Right atrium auricular region (tissue), 2 donors: ENCODE measurements around the gene GBP7. TPM values are rescaled to one million over a fixed set of nuclear protein-coding genes. Genes with fewer than 3 reads are reported as not detected.

Experiments
- DNase-seq: peaks from one replicate; pipeline ENCODE4 v3.0.0-alpha.2; 2019; ENCODE audit warnings: low spot score
- H3K27ac ChIP-seq, 2 donors: fragments of 200-600 bp; sonication (generic); 1 replicate in 1 of 2; 2 replicates in 1 of 2; pipeline ENCODE4 v1.5.1; 2016 to 2019
- H3K27me3 ChIP-seq, 2 donors: fragments of 200-600 bp; sonication (generic); one replicate each; pipeline versions ENCODE4 v1.5.1 to v1.6.0; 2017 to 2019
- H3K36me3 ChIP-seq: fragments of 200-600 bp; sonication (generic); one replicate; pipeline ENCODE4 v1.5.1; 2016
- H3K4me1 ChIP-seq, 2 donors: fragments of 200-600 bp; sonication (generic); one replicate each; pipeline versions ENCODE4 v1.5.1 to v1.6.0; 2017 to 2019
- H3K4me3 ChIP-seq, 2 donors: fragments of 200-600 bp; sonication (generic); 1 replicate in 1 of 2; 2 replicates in 1 of 2; pipeline ENCODE4 v1.5.1; 2017 to 2019; ENCODE audit warnings: mild to moderate bottlenecking in 1 of 2, moderate library complexity in 1 of 2
- H3K9me3 ChIP-seq, 2 donors: fragments of 200-600 bp; sonication (generic); one replicate each; pipeline ENCODE4 v1.5.1; 2019
- total RNA-seq, 2 donors: library from RNA; depleted of rRNA; stranded (reverse); fragments of >200 nt; gene quantifications; one replicate each; pipeline ENCODE4 v1.1.0, GENCODE V29; 2016
- TF ChIP-seq, protein P1 (sequence below), 2 donors: fragments of 200-600 bp; sonication (generic); IDR thresholded peaks; one replicate each; pipeline ENCODE4 v1.5.1; 2019; ENCODE audit warnings: antibody characterized with exemption in 2 of 2

GBP7 gene
- total RNA-seq, 2 donors from 2014 or later = not detected

DNA sequence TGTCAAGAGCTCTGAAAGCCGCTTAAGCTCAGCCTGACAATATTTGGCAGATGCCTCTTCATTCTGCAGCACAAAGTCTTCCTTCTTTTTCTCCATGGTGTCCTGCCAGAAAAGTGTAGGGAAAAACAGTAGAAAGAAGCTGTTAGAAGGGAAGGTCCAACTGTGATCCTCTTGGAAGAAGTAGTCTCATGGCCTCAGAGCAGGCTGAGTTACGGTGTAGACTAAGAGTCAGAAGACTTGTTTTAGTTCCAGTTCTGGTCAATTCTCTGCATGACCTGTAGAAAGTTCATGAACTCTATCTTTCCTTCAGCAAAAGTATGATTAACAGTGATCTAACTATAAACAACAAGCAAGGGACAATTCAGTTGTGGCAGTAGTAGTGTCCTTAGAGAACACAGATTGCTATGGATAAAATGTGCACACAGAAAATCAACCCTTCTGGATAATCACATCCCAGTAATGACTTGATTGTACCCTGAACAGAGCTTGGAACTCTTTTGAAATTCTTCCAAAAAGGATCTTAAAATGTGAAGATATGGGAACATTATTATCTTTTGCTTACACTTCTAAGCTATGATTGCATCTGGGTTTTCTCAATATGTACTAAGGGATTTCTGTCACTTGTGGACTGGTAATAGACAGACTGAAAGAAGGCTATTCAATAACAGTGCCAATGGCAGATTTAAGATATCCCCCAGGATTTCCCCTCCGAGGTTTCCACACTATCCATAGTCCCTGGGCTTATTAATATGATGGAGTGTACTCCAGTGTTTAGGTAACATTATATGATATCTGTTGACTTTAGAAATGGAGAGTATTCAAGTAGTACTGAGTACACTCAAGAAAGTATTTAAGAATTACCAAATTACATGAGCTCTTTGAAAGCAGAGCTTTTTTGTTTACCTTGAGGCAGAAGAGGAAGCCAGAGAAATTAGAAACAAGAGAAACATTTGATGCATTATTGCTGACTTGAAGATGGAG lies 27.8 kb downstream of the GBP7 start:
- Histone ChIP-seq H3K9me3 (no peaks in the 10 kb centered on the region), H3K27ac (no peak overlapping the region), H3K4me1 (no peaks in the 10 kb centered on the region), H3K4me3 (no peak overlapping the region), H3K36me3 (no peaks in the 10 kb centered on the region), H3K27me3 (no peaks in the 10 kb centered on the region)
- TF ChIP-seq, protein P1, sequence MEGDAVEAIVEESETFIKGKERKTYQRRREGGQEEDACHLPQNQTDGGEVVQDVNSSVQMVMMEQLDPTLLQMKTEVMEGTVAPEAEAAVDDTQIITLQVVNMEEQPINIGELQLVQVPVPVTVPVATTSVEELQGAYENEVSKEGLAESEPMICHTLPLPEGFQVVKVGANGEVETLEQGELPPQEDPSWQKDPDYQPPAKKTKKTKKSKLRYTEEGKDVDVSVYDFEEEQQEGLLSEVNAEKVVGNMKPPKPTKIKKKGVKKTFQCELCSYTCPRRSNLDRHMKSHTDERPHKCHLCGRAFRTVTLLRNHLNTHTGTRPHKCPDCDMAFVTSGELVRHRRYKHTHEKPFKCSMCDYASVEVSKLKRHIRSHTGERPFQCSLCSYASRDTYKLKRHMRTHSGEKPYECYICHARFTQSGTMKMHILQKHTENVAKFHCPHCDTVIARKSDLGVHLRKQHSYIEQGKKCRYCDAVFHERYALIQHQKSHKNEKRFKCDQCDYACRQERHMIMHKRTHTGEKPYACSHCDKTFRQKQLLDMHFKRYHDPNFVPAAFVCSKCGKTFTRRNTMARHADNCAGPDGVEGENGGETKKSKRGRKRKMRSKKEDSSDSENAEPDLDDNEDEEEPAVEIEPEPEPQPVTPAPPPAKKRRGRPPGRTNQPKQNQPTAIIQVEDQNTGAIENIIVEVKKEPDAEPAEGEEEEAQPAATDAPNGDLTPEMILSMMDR (IDR thresholded peaks at IDR 0.05) = no peak
- DNase-seq = no peak

DNA sequence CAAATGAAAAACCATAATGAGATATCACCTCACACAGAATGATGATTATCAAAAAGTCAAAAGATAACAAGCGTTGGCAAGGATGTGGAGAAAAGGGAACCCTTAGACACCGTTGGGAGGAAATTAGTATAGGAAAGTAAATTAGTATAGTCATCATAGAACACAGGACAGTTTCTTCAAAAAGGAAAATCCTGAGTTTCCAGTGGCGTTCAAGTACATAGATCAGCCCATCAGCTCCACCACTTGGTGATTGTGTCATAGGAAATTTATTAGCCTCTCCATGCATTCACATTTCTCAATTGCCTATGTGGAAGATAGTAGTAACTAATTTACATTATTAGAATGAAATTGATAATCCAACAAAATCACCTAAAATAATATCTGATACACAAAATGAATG lies 29.1 kb downstream of the GBP7 start:
- Histone ChIP-seq H3K9me3 (no peaks in the 10 kb centered on the region), H3K4me1 (no peaks in the 10 kb centered on the region), H3K27me3 (no peaks in the 10 kb centered on the region), H3K36me3 (no peaks in the 10 kb centered on the region), H3K27ac (no peak overlapping the region), H3K4me3 (no peak overlapping the region)
- DNase-seq = no peak
- TF ChIP-seq, protein P1 (IDR thresholded peaks at IDR 0.05) = no peak

DNA sequence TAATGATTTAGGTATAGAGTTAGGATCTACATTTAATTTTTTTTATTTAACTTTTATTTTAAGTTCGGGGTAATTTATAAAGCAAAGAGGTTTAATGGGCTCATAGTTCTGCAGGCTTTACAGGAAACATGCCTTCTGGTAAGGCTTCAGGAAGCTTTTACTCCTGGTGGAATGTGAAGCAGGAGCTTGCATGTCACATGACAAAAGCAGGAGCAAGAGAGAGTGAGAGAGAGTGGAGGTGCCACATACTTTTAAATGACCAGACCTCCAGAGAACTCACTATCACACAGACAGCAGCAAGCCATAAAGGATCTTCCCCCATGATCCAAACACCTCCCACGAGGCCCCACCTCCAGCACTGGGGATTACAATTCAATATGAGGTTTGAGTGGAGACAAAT lies 32.3 kb downstream of the GBP7 start:
- no peak overlapping the region for H3K4me3 ChIP-seq
- H3K4me1 ChIP-seq = no peaks in the 10 kb centered on the region
- TF ChIP-seq, protein P1 (IDR thresholded peaks at IDR 0.05) = no peak
- no peaks in the 10 kb centered on the region for H3K27me3 ChIP-seq
- H3K36me3 ChIP-seq = no peaks in the 10 kb centered on the region
- H3K9me3 ChIP-seq = peaks cover 0 to under 1% of the 10 kb centered on the region in 2 donors
- H3K27ac ChIP-seq = no peak overlapping the region
- no peak for DNase-seq

DNA sequence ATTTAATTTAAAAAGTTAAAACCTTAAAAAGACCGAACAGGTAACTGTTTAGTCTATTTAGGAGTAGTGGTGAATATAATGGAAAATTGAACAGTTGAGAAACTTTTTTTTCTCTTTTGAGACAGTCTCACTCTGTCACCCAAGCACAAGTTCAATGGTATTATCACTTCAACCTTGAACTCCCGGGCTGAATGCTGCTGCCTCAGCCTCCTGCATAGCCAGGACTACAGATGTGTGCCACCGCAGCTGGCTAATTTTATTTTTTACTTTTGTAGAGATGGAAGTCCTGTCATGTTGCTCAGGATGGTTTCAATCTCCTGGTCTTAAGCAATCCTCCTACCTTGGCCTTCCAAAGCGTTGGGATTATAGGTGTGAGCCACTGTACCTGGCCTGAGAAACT lies 33.6 kb downstream of the GBP7 start:
- DNase-seq = no peak
- no peaks in the 10 kb centered on the region for H3K27me3 ChIP-seq
- no peaks in the 10 kb centered on the region for H3K4me1 ChIP-seq
- TF ChIP-seq, protein P1 (IDR thresholded peaks at IDR 0.05) = no peak
- no peaks in the 10 kb centered on the region for H3K36me3 ChIP-seq
- H3K9me3 ChIP-seq = peaks cover 0 to 7% of the 10 kb centered on the region in 2 donors
- H3K27ac ChIP-seq = no peak overlapping the region
- no peak overlapping the region for H3K4me3 ChIP-seq

DNA sequence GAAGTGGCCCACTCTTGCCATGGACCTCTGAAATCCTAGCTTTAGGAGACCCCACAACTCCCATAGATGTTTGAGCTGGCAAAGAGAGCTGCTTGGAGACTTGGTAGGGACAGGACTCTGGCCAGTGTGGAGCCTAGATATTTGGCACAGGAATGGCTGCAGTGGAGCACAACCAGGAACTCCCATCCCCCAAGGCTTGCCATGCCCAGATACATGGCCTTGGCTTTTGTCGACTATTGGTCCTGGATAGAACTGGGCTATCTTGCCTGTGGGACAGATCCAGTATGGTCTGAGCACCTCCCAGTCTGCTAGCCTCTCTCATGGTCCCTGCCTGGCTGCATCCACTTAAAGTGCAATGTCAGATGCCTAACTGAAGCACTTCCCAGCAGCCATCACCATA lies 42.1 kb downstream of the GBP7 start:
- Histone ChIP-seq H3K4me3 (no peak overlapping the region), H3K4me1 (peaks cover 0 to 13% of the 10 kb centered on the region in 2 donors), H3K9me3 (peaks cover 0 to 7% of the 10 kb centered on the region in 2 donors), H3K36me3 (no peaks in the 10 kb centered on the region), H3K27ac (no peak overlapping the region), H3K27me3 (no peaks in the 10 kb centered on the region)
- TF ChIP-seq, protein P1 (IDR thresholded peaks at IDR 0.05) = no peak
- no peak for DNase-seq
